ENCODE data around the gene CD52.

GRCh38 chr1:26291433-26291832 is 26.3 kb upstream of the CD52 start:
- TF ChIP-seq CTCF (IDR thresholded peaks at IDR 0.05 in 2 of 3, conservative IDR thresholded peaks at IDR 0.05 in 1 of 3; ENCODE audit: borderline replicate concordance in 1 of 3, insufficient read depth in 1 of 3, low read depth in 2 of 3, low read length in 2 of 3) (no peak), JUND (IDR thresholded peaks at IDR 0.05) (no peak), EZH2 (IDR thresholded peaks at IDR 0.05) (no peak)
